ENCODE measurements around the gene MATK.

The MATK gene

DNA sequence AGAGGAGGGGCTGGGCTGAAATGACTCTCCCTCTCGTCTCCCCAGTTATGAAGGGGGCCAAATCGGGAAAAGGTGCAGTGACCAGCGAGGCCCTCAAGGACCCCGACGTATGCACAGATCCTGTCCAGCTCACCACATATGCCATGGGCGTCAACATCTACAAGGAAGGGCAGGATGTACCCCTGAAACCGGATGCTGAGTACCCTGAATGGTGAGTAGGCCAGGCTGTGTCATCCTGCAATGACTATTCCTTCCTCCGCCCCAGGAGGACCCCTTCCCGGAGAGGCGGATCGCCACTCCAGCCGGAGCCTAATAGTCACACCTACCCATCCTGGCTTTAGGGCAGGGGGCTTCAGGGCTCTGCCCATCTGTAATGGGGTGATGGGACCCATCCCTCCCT, 21.1 kb downstream of the MATK start:
- ChIA-PET CTCF (no interaction called here), POLR2A (no interaction called here)
- H3K4me3 ChIP-seq (ENCODE audit: low read depth, low read length), result no peak overlapping the region
- no peak for TF ChIP-seq CTCF (IDR thresholded peaks at IDR 0.05; ENCODE audit: insufficient read depth, low read length, missing control alignments)
- no peak for DNase-seq (ENCODE audit: low read depth, low spot score)

DNA sequence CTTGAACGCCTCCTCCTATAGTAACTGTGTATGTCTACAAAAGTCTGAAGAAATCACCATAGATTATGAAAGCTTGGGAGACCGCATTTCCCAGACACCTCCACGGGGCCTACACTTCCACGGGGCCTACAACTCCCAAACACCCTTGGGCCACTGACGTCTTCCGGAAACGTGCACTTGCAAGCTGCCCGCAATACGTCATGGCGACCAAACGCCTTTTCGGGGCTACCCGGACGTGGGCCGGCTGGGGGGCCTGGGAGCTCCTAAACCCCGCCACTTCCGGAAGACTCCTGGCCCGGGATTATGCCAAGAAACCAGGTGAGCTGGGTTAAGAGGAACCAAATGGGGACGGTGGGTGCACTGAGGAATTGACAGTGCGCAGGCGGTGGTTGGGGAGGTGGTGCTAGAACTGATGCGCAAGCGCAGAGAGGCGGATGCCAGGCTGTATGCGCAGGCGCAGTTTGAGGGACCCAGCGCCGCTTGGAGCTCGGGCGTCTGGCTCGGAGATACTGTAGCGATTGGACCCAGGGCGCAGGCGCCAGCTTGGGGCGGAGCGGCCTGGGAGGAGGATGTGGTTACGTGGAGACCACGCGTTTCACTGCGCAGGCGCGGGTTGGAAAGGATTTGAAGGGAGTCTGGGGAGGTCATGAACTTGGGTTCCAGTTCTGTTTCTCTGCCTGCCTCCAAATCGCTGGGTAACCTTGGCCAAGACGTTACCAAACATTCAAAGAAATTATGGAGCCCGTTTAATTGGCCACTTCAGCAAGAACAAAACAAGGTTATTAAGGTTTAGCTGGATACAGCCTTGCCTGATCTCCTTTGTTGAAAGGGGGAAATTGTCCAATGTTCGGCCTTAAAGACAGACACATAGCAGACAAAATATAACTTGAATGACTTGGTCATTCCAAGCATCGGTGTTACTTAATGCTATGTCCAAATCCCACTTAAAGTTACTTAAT, 23.4 kb downstream of the MATK start, which contains the start of gene MRPL54:
TSS of gene MRPL54 (plus strand) at position 182 of the 959 bp plus-strand sequence. CDS start at position 201, 19 bp downstream.
- CTCF ChIA-PET, result interaction anchor here (0.7 to 2.7 kb wide), 16 partner anchors 9 to 225 kb away, joined by 3 to 33 read pairs (median 4); partner anchors contain the start of genes PIP5K1C and RAX2
- DNase-seq (ENCODE audit: low read depth, low spot score), result peak; percentile 96
- TF ChIP-seq CTCF (IDR thresholded peaks at IDR 0.05; ENCODE audit: insufficient read depth, low read length, missing control alignments), result no peak
- H3K4me3 ChIP-seq (ENCODE audit: low read depth, low read length), result peak within 1 kb of the TSS; percentile 94
- POLR2A ChIA-PET, result interaction anchor here (0.7 to 2.4 kb wide), 4 partner anchors 22 to 222 kb away, joined by 3 to 11 read pairs (median 4); partner anchors contain the start of gene EEF2

GRCh38 chr19:3762130-3762473, 24.1 kb downstream of the MATK start:
- TF ChIP-seq CTCF (IDR thresholded peaks at IDR 0.05; ENCODE audit: insufficient read depth, low read length, missing control alignments), result no peak
- ChIA-PET POLR2A (interaction anchor here (0.8 to 2.4 kb wide), 3 partner anchors 21 to 223 kb away, joined by 3 to 11 read pairs (median 5); partner anchors contain the start of gene EEF2), CTCF (interaction anchor here (0.7 to 2.7 kb wide), 14 partner anchors 9 to 154 kb away, joined by 3 to 33 read pairs (median 4); partner anchors contain the start of genes PIP5K1C and RAX2)
- H3K4me3 ChIP-seq (ENCODE audit: low read depth, low read length), result no peak overlapping the region
- no peak for DNase-seq (ENCODE audit: low read depth, low spot score)

DNA sequence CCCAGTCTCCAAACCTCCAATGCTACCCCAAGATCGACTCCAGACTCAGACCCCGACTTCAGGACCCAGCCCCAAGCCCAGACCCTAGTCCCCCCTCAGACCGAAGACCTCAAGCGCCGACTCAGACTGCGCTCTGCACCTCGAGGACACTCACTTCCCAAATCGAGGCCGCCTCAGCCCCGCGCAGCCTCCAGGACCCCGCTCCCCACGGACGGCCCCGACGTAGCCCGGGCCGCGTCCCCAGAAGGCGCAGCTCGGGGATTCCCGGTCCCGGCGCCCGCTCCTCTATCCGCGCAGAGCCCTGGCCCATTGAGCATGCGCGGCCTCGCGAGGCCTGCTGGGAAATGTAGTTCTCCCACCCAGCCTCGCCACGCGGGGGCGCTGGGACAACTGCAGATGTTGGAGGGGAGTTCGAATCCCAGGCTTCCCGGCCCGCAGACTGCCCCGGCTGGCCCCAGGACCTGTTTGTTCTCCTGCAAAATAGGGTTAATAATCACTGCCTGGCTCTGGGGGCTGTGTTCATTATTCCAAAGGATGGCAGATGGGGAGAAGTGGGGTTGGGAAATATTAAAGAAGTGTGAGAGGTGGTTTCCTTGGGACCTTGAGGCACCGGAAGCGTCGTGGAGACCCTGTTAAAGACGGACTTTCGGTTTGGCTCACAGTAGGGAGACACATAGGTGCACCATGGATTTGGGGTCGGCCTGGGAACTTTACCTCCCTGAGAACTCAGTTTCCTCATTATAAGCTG, 24.6 kb downstream of the MATK start, which contains the start of gene APBA3:
TSS of gene APBA3 (minus strand) at position 311 of the 748 bp plus-strand sequence. CDS start 1,428 bp downstream, outside the sequence.
- TF ChIP-seq CTCF (IDR thresholded peaks at IDR 0.05; ENCODE audit: insufficient read depth, low read length, missing control alignments), result peak; percentile 87
- ChIA-PET POLR2A (interaction anchor here (0.8 to 2.4 kb wide), 2 partner anchors 21 to 208 kb away, joined by 3 to 11 read pairs; no protein-coding TSS in a partner anchor), CTCF (interaction anchor here (0.7 to 2.7 kb wide), 14 partner anchors 10 to 154 kb away, joined by 3 to 33 read pairs (median 4); partner anchors contain the start of genes PIP5K1C and RAX2)
- DNase-seq (ENCODE audit: low read depth, low spot score), result peak; percentile 31
- peak within 1 kb of the TSS; percentile 94 for H3K4me3 ChIP-seq (ENCODE audit: low read depth, low read length)

DNA sequence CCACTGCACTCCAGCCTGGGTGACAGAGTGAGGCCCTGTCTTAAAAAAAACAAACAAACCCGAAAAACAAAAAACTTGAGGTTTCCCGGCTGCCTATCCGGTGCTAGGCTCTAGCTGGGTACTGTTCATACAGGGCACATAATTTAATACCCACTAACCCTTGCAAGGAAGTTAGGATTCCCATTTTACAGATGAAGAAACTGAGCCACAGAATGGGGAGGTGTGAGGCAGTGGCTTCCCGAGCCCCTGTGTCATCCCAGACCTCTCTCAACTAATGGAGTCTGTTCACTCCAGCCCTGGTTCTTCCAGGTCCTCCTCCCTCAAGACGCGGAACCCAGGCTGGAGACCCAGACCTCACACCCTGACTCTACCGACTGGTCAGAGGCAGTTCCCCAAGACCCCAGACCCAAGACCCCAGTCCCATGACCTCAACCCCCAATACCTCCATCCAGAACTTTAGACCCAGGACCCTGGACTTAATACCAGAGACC, 25.3 kb downstream of the MATK start:
- H3K4me3 ChIP-seq (ENCODE audit: low read depth, low read length), result peak overlapping the region; percentile 86
- ChIA-PET CTCF (interaction anchor here (0.8 to 2.7 kb wide), 6 partner anchors 10 to 65 kb away, joined by 4 to 33 read pairs (median 6); no protein-coding TSS in a partner anchor), POLR2A (interaction anchor here (0.8 to 2.4 kb wide), 2 partner anchors 20 to 208 kb away, joined by 3 to 11 read pairs; no protein-coding TSS in a partner anchor)
- DNase-seq (ENCODE audit: low read depth, low spot score), result no peak
- no peak for TF ChIP-seq CTCF (IDR thresholded peaks at IDR 0.05; ENCODE audit: insufficient read depth, low read length, missing control alignments)

Data from AG04449 (cell line).